Astrocyte of the cerebellum (primary cell): Measurements from ENCODE around the gene PUM2.
"Not testable (repeated sequence)": the region's sequence is repeated elsewhere in the genome, so short reads cannot be mapped to it uniquely, and the experiment has no call there.

Experiments
- DNase-seq: peaks from one replicate; pipeline ENCODE4 v3.0.0-alpha.2; 2011; ENCODE audit warnings: low read depth
- H3K4me3 ChIP-seq: 2 replicates; pipeline ENCODE4 v1.5.1; 2011; ENCODE audit warnings: mild to moderate bottlenecking, low read depth, low read length, moderate library complexity
- CTCF ChIP-seq: IDR thresholded peaks from 2 replicates; pipeline ENCODE4 v1.5.1; 2012; ENCODE audit warnings: low read length, low read depth, moderate library complexity, mild to moderate bottlenecking; ENCODE audit errors: missing control alignments
- in situ Hi-C: cut with HindIII; loops from 2 replicates; pipeline ENCODE4 v1.10.0; 2017; ENCODE audit warnings: low sequenced_read_pairs

Gene PUM2

GRCh38 chr2:20378341-20378740 is 27.7 kb upstream of the PUM2 start:
- DNase-seq, result no peak
- in situ Hi-C loops, result no loop called here
- no peak overlapping the region for H3K4me3 ChIP-seq
- no peak for TF ChIP-seq CTCF

- no peak for DNase-seq
- in situ Hi-C loops, result no loop called here
- no peak overlapping the region for H3K4me3 ChIP-seq
- no peak for TF ChIP-seq CTCF
Measured at GRCh38 chr2:20377741-20378140, 27.1 kb upstream of the PUM2 start.

- H3K4me3 ChIP-seq, DNase-seq, in situ Hi-C loops: not testable (repeated sequence)
Measured at GRCh38 chr2:20374982-20375381, 24.3 kb upstream of the PUM2 start.

GRCh38 chr2:20372896-20373640 is 22.4 kb upstream of the PUM2 start:
- H3K4me3 ChIP-seq, result no peak overlapping the region
- in situ Hi-C loops, result no loop called here
- no peak for TF ChIP-seq CTCF
- DNase-seq, result no peak

GRCh38 chr2:20371323-20372025 is 20.8 kb upstream of the PUM2 start:
- in situ Hi-C loops, result no loop called here
- H3K4me3 ChIP-seq, result no peak overlapping the region
- no peak for DNase-seq

GRCh38 chr2:20370191-20370590 is 19.5 kb upstream of the PUM2 start:
- no peak for DNase-seq
- H3K4me3 ChIP-seq, result no peak overlapping the region
- no peak for TF ChIP-seq CTCF
- in situ Hi-C loops, result no loop called here

More at GRCh38 chr2:20371323-20372025, 20.8 kb upstream of the PUM2 start:
- no peak for TF ChIP-seq CTCF

GRCh38 chr2:20369366-20369765 is 18.7 kb upstream of the PUM2 start:
- no peak for DNase-seq
- H3K4me3 ChIP-seq, result no peak overlapping the region
- TF ChIP-seq CTCF, result no peak
- in situ Hi-C loops, result no loop called here
